CD4-positive, alpha-beta T cell treated with Interleukin-21 for 1 hour (primary cell): ENCODE results near the gene HNRNPLL.

ENCODE experiments used
- DNase-seq: peaks from one replicate; pipeline ENCODE4 v3.0.0-alpha.2; 2020

Gene HNRNPLL

GRCh38 chr2:38524580-38524979 is 78.1 kb downstream of the HNRNPLL start:
- DNase-seq = no peak

- no peak for DNase-seq
Observed at GRCh38 chr2:38523728-38524437, 78.8 kb downstream of the HNRNPLL start.

GRCh38 chr2:38522754-38523349 is 79.9 kb downstream of the HNRNPLL start:
- DNase-seq = no peak

- no peak for DNase-seq
Observed at GRCh38 chr2:38521835-38522234, 80.9 kb downstream of the HNRNPLL start.

GRCh38 chr2:38517284-38517683 is 85.4 kb downstream of the HNRNPLL start:
- DNase-seq = no peak

- DNase-seq = no peak
Observed at GRCh38 chr2:38516526-38516925, 86.2 kb downstream of the HNRNPLL start.

- no peak for DNase-seq
Observed at GRCh38 chr2:38516122-38516521, 86.6 kb downstream of the HNRNPLL start.

GRCh38 chr2:38515155-38516074 is 87.3 kb downstream of the HNRNPLL start:
- no peak for DNase-seq

GRCh38 chr2:38514603-38515154 is 88.0 kb downstream of the HNRNPLL start:
- no peak for DNase-seq

GRCh38 chr2:38512211-38512610 is 90.5 kb downstream of the HNRNPLL start:
- DNase-seq = no peak
